PFSK-1 (cell line): ENCODE results near the gene ISG15.

Source experiments
- FOXP2 ChIP-seq: optimal IDR thresholded peaks from 2 replicates; pipeline ENCODE3; 2011; ENCODE audit warnings: borderline replicate concordance, control low read depth, inconsistent platforms; ENCODE audit not compliant: insufficient read depth; ENCODE audit errors: extremely low read length, extremely low read depth
- POLR2AphosphoS5 ChIP-seq: IDR thresholded peaks from 2 replicates; pipeline ENCODE4 v1.6.1; 2012; ENCODE audit warnings: low read depth, mild to moderate bottlenecking, control low read depth, low read length, moderate library complexity
- REST ChIP-seq, 2 experiments: IDR thresholded peaks; 2 replicates each; pipeline versions ENCODE4 v1.6.1 to v1.8.0; 2011 to 2012; ENCODE audit warnings: low read depth in 2 of 2, low read length in 2 of 2, control low read depth in 1 of 2, inconsistent platforms in 1 of 2, mild to moderate bottlenecking in 1 of 2, moderate library complexity in 1 of 2; ENCODE audit not compliant: insufficient read depth in 1 of 2
- SIN3A ChIP-seq: IDR thresholded peaks from 2 replicates; pipeline ENCODE4 v1.6.1; 2012; ENCODE audit warnings: mild to moderate bottlenecking, low read length, moderate library complexity, borderline replicate concordance; ENCODE audit not compliant: insufficient read depth
- TAF1 ChIP-seq: IDR thresholded peaks from 2 replicates; pipeline ENCODE4 v1.6.1; 2012; ENCODE audit warnings: low read length, control low read depth, borderline replicate concordance; ENCODE audit not compliant: insufficient read depth

Gene ISG15

DNA sequence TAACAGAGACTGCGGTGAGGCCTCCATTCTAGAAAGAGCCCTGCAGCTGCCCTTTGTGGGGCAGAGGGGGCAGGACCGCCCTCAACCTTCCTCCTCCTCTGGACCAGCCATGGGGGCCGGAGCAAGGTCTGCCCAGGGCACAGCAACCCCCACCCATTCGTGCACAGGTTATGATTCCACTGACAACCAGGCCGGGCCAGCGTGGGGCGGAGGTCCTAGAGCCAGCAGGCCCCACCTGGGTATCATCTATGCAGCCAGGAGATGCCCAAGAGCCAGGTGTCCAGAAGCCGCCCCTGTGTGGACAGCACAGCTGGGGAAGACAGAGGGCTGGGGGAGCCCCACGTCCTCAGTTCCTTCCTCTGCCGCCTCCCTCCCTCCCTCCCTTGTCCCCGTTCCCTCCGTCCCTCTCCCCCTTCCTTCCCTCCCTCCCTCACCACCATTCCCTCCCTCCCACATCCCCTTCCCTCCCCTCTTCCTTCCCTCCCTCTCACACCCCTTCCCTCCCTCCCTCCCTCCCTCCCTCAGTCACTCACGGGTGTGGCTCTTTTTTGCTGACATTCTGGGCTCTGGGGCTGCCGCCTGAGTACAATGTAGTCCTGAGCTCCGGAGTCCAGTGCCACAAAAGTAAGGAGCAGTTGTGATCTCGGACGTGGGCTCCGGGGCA is 48.5 kb downstream of the ISG15 start:
- TF ChIP-seq FOXP2 (no peak), SIN3A (no peak), TAF1 (no peak), REST (IDR thresholded peaks at IDR 0.05; ENCODE audit: insufficient read depth in 1 of 2, low read depth in 2 of 2, low read length in 2 of 2) (no peak), POLR2AphosphoS5 (no peak)

DNA sequence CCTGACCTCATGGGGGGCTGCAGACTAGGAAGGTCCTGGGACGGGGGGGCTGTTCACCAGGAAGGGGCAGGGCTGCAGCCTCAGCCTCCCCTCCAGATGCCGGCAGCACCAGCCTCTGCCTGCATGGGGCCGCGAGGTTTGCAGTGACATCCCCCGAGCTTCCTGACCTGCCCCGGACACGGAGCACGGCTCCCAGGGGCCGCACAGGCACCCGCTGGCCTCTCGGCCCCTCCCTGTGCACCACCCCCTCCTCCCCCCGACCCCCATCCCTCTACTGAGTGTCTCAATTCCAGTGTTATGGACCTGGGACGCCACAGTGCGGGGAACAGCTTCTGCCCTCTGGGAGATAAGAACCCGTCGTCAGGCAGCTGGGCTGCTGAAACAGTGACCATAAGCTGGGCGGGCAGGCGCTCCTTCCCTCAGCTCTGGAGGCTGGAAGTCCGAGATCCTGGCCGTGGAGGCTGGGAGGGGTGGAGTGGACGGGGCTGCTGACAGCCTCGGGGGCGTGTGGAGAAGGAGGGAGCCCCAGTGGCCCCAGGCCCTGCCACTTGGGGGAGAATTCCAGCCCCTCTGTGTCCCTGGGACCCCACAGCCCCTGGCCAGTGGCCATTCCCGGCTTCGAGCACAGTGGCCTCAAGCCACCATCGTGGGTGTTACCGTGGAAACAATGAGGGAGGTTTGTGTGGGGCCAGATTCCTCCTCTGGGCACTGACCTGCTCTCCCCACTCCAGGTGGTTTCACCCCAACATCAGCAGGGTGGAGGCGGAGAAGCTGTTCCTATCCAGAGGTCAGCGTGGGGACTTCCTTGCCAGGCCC is 49.3 kb downstream of the ISG15 start:
- TF ChIP-seq POLR2AphosphoS5 (no peak), FOXP2 (no peak), REST (IDR thresholded peaks at IDR 0.05; ENCODE audit: insufficient read depth in 1 of 2, low read depth in 2 of 2, low read length in 2 of 2) (no peak), TAF1 (no peak), SIN3A (no peak)

DNA sequence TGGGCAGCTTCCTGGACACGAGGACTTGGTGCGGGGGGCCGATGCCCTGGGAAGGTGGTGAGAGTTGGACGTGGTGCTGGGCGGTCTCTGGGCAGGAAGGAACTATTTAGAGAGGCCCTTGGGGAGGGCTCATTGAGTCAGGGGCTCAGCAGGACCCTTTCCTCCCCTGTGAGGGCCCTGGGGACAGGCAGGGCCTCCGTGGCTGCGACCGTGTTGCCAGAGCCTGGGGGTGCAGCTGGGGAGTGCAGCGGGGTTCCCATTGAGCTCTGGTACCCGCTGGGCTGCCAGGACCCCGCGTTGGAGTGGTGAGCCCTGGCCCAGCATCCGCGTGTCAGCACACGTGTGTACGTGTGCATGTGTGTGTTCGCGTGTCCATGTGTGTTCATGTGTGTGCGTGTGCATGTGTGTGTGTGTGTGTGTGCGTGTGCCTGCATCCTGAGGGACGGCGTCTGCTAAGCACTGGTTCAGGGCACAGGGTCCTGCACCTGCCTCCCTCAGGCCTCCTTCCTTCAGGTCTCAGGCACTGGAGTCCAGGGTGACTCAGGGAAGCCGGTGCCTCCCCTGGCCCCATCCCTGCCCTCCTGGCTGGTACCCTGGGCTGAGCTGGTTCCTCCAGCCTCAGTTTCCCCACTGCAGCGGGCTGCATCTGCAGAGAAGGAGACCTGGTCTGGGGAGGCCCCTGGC is 50.1 kb downstream of the ISG15 start:
- TF ChIP-seq SIN3A (no peak), FOXP2 (no peak), TAF1 (no peak), REST (IDR thresholded peaks at IDR 0.05; ENCODE audit: insufficient read depth in 1 of 2, low read depth in 2 of 2, low read length in 2 of 2) (no peak), POLR2AphosphoS5 (no peak)
